K562 (cell line): ENCODE results near the gene DUS3L. TPM values are rescaled to one million over a fixed set of nuclear protein-coding genes. Genes with fewer than 3 reads are reported as not detected.

Experiments used
- ATAC-seq: fragments of 200-7000 bp; cut with Tn5 transposase; 3 replicates; pipeline ENCODE4 v1.9.1; 2020; ENCODE audit warnings: moderate library complexity
- BruUV-seq: library from RNA; stranded (reverse); fragments of 400-500 nt; replicated peaks from 2 replicates; lab custom pipeline; 2021; lab: Mats Ljungman, UMichigan
- CTCF ChIA-PET: fragments of 300-600 bp; formaldehyde crosslinking; extraction: SDS; loops from one replicate; lab custom pipeline; 2021; ENCODE audit warnings: low intra/inter-chr PET ratio; lab: Yijun Ruan, JAX
- POLR2A ChIA-PET: fragments of 300-600, 350-650 bp; sonication (Branson Sonifier 250); formaldehyde crosslinking; extraction: SDS; loops from one replicate; lab custom pipeline; 2021; ENCODE audit warnings: antibody characterized with exemption, inconsistent platforms; lab: Yijun Ruan, JAX
- DNase-seq, 4 experiments: peaks; one replicate each; pipeline versions ENCODE4 v3.0.0 to v3.0.0-alpha.2; 2011 to 2018; ENCODE audit warnings: low spot score in 3 of 4, mixed read lengths in 3 of 4; ENCODE audit errors: extremely low read depth in 1 of 4
- FAIRE-seq: peaks from 2 replicates; lab custom pipeline; 2011; peaks lifted over from hg19 to GRCh38; lab: Jason Lieb, UNC
- H2AFZ ChIP-seq: 2 replicates; pipeline ENCODE4 v1.6.0; 2011; ENCODE audit warnings: low read depth, low read length, control low read depth, inconsistent platforms
- H3K27ac ChIP-seq: fragments of 200-600 bp; 3 replicates; pipeline ENCODE4 v1.8.0; 2011; ENCODE audit warnings: low read depth, mild to moderate bottlenecking, control low read depth, inconsistent platforms, low read length, moderate library complexity, mixed read lengths; ENCODE audit errors: extremely low read depth
- H3K27me3 ChIP-seq, 2 experiments: fragments of 300-600 bp in 1 of 2; 2 replicates in 1 of 2; 3 replicates in 1 of 2; pipeline versions ENCODE4 v1.6.0 to v1.8.0; 2011; ENCODE audit warnings: inconsistent platforms in 2 of 2, low read length in 2 of 2, mild to moderate bottlenecking in 1 of 2, mixed read lengths in 1 of 2, moderate library complexity in 1 of 2; ENCODE audit not compliant: control insufficient read depth in 2 of 2, insufficient read depth in 2 of 2
- H3K36me3 ChIP-seq: fragments of 300-600 bp; 3 replicates; pipeline ENCODE4 v1.8.0; 2011; ENCODE audit warnings: mild to moderate bottlenecking, low read length, inconsistent platforms; ENCODE audit not compliant: control insufficient read depth, insufficient read depth
- H3K4me1 ChIP-seq, 2 experiments: fragments of 200-600 bp in 1 of 2; replicated peaks in 1 of 2; 2 replicates in 1 of 2; 3 replicates in 1 of 2; pipeline versions ENCODE4 v1.5.1 to v1.8.0; 2011; ENCODE audit warnings: inconsistent platforms in 2 of 2, low read length in 2 of 2, mild to moderate bottlenecking in 1 of 2, mixed read lengths in 1 of 2, moderate library complexity in 1 of 2; ENCODE audit not compliant: control insufficient read depth in 2 of 2, insufficient read depth in 2 of 2
- H3K4me2 ChIP-seq: 2 replicates; pipeline ENCODE4 v1.6.1; 2011; ENCODE audit warnings: low read length, control low read depth, inconsistent platforms, mixed read lengths; ENCODE audit not compliant: insufficient read depth
- H3K4me3 ChIP-seq: fragments of 200-600 bp; sonication (generic), shearing (Covaris generic); 2 replicates; pipeline ENCODE4 v1.5.1; 2016; ENCODE audit warnings: control low read depth, inconsistent platforms
- H3K79me2 ChIP-seq: fragments of 200-600 bp; 3 replicates; pipeline ENCODE4 v1.8.0; 2011; ENCODE audit warnings: low read length, inconsistent platforms; ENCODE audit not compliant: control insufficient read depth, insufficient read depth
- H3K9ac ChIP-seq, 2 experiments: 2 replicates each; pipeline versions ENCODE4 v1.6.0 to v1.6.1; 2011; ENCODE audit warnings: low read depth in 2 of 2, low read length in 2 of 2, control low read depth in 1 of 2, inconsistent platforms in 1 of 2, mild to moderate bottlenecking in 1 of 2, mixed read lengths in 1 of 2; ENCODE audit not compliant: insufficient read depth in 1 of 2
- H3K9me1 ChIP-seq: one replicate; pipeline ENCODE4 v1.6.0; 2011; ENCODE audit warnings: inconsistent platforms, mild to moderate bottlenecking, low read length, moderate library complexity; ENCODE audit not compliant: control insufficient read depth, insufficient read depth
- H3K9me3 ChIP-seq: replicated peaks from 2 replicates; pipeline ENCODE4 v1.5.1; 2011; ENCODE audit warnings: low read depth, low read length, inconsistent platforms; ENCODE audit not compliant: control insufficient read depth, insufficient read depth
- H4K20me1 ChIP-seq: replicated peaks from 2 replicates; pipeline ENCODE4 v1.6.1; 2011; ENCODE audit warnings: low read length, inconsistent platforms, mixed read lengths; ENCODE audit not compliant: control insufficient read depth, insufficient read depth
- ARID3A ChIP-seq: IDR thresholded peaks from 2 replicates; pipeline ENCODE4 v1.6.1; 2012; ENCODE audit warnings: low read depth, low read length, improper control_type of control experiment, borderline replicate concordance
- BCOR ChIP-seq: fragments of 450-650 bp; IDR thresholded peaks from 2 replicates; pipeline ENCODE4 v1.6.1; 2016
- CEBPB ChIP-seq: fragments of 450-650 bp; IDR thresholded peaks from 2 replicates; pipeline ENCODE4 v1.6.1; 2016; ENCODE audit warnings: missing genetic modification characterization, missing compliant biosample characterization
- EGR1 ChIP-seq: fragments of 450-650 bp; conservative IDR thresholded peaks from 2 replicates; pipeline ENCODE4 v1.6.1; 2017; ENCODE audit warnings: mild to moderate bottlenecking
- ID3 ChIP-seq, 2 experiments: fragments of 250-450 bp in 1 of 2; fragments of 450-650 bp in 1 of 2; sonication (Bioruptor Pico) in 1 of 2; IDR thresholded peaks; 2 replicates each; pipeline versions ENCODE4 v1.6.1 to v1.8.0; 2016 to 2021; ENCODE audit warnings: mild to moderate bottlenecking in 2 of 2, moderate library complexity in 2 of 2, missing compliant biosample characterization in 1 of 2, missing genetic modification characterization in 1 of 2
- KDM1A ChIP-seq, 2 experiments: fragments of 450-650 bp; IDR thresholded peaks; 2 replicates each; pipeline ENCODE4 v1.6.1; 2016; ENCODE audit warnings: mild to moderate bottlenecking in 2 of 2
- MBD1 ChIP-seq: fragments of 250-450 bp; sonication (Bioruptor Pico); IDR thresholded peaks from 2 replicates; pipeline ENCODE4 v1.8.0; 2022; ENCODE audit warnings: inconsistent platforms
- NFATC3 ChIP-seq: fragments of 450-650 bp; IDR thresholded peaks from 2 replicates; pipeline ENCODE4 v1.6.1; 2017; ENCODE audit warnings: mild to moderate bottlenecking
- POLR3A ChIP-seq: IDR thresholded peaks from 2 replicates; pipeline ENCODE4 v1.6.1; 2011; ENCODE audit warnings: borderline replicate concordance, mild to moderate bottlenecking, moderate library complexity; ENCODE audit not compliant: insufficient read length, insufficient read depth; ENCODE audit errors: extremely low read depth
- TCF7 ChIP-seq: sonication (generic); IDR thresholded peaks from 2 replicates; pipeline ENCODE4 v1.6.1; 2016; ENCODE audit warnings: antibody characterized with exemption, borderline replicate concordance
- THRB ChIP-seq: fragments of 450-650 bp; formaldehyde crosslinking; conservative IDR thresholded peaks from 2 replicates; pipeline ENCODE4 v1.4.0; 2022; ENCODE audit warnings: mild to moderate bottlenecking, missing genetic modification characterization
- TRIM28 ChIP-seq: fragments of 450-650 bp; IDR thresholded peaks from 2 replicates; pipeline ENCODE4 v1.6.1; 2017
- ZFP36 ChIP-seq: fragments of 150-350 bp; IDR thresholded peaks from 2 replicates; pipeline ENCODE4 v1.6.1; 2018; ENCODE audit warnings: low read length, low read depth; ENCODE audit not compliant: partially characterized antibody
- ZNF121 ChIP-seq: sonication (generic); formaldehyde crosslinking; conservative IDR thresholded peaks from 2 replicates; pipeline ENCODE4 v1.8.0; 2022; ENCODE audit warnings: missing genetic modification reagents
- ZNF324 ChIP-seq: fragments of 250-450 bp; sonication (Bioruptor Pico); IDR thresholded peaks from 2 replicates; pipeline ENCODE4 v1.4.0; 2020; ENCODE audit warnings: mild to moderate bottlenecking
- ZNF785 ChIP-seq: fragments of 250-450 bp; sonication (Bioruptor Pico); IDR thresholded peaks from 2 replicates; pipeline ENCODE4 v1.4.0; 2020; ENCODE audit warnings: mild to moderate bottlenecking
- WGBS: fragments of 100-300 bp; shearing (Covaris generic); methylation state at CpG from one replicate; pipeline ENCODE4 v1.1.6; 2016; ENCODE audit warnings: low coverage, mixed read lengths; ENCODE audit not compliant: insufficient coverage; ENCODE audit errors: missing lambda C conversion rate; 5-methylcytosine and 5-hydroxymethylcytosine counted together
- in situ Hi-C: fragments of 300-500 bp; cut with MboI; formaldehyde crosslinking; loops from 4 replicates; pipeline ENCODE4 v1.15.0; 2018; ENCODE audit warnings: inconsistent platforms, mixed read lengths
- intact Hi-C: fragments of 100-400 bp; cut with micrococcal nuclease; formaldehyde crosslinking; loops from 2 replicates; pipeline ENCODE4 v1.14.2; 2022
- polyA plus RNA-seq, 8 experiments: library from polyadenylated mRNA; depleted of rRNA in 4 of 8; stranded (reverse) in 5 of 8; unstranded in 3 of 8; fragments of >200 nt; fragmentation: Nextera tagmentation in 2 of 8; fragmentation: Illumina TruSeq in 1 of 8; extraction: Ambion mirVana in 2 of 8; extraction: Trizol in 1 of 8; gene quantifications; 2 replicates each; pipeline versions ENCODE4 v1.2.1 to v1.2.3, GENCODE V29; 2011 to 2014; ENCODE audit warnings: inconsistent platforms in 1 of 8, missing spikeins in 1 of 8
- total RNA-seq, 7 experiments: library from RNA; depleted of rRNA in 6 of 7; stranded (reverse); fragments of >200 nt in 6 of 7; fragmentation: Illumina TruSeq in 2 of 7; extraction: Trizol in 2 of 7; gene quantifications; 2 replicates each; pipeline versions ENCODE4 v1.2.1 to v1.2.3, GENCODE V29; 2011 to 2021; ENCODE audit warnings: low replicate concordance in 1 of 7

The DUS3L gene
- total and polyA plus RNA-seq, 9 of the 15 experiments (the other 6 are each of a cell fraction or from before 2014, with no cell fraction given) = 1.7 to 102 (median 77.5) TPM

GRCh38 chr19:5800361-5801270, 9.7 kb upstream of the DUS3L start:
- ATAC-seq = no peak
- in situ Hi-C loops = loop anchor here (5.0 kb wide), 2 partner anchors 92 to 222 kb away; no protein-coding TSS in a partner anchor
- TF ChIP-seq NFATC3 (no peak), ARID3A (no peak), POLR3A (no peak), THRB (CRISPR knock-in tag) (no peak), ZNF785 (CRISPR knock-in tag) (no peak), CEBPB (tag) (peak; percentile 55), ID3 (CRISPR knock-in tag; IDR thresholded peaks at IDR 0.05) (no peak), ID3 (tag; IDR thresholded peaks at IDR 0.05) (no peak), EGR1 (peak; percentile 34; the same call in 1 of the 2 replicates), ZNF324 (CRISPR knock-in tag) (no peak), TCF7 (no peak), BCOR (peak; percentile 72; the same call in 1 of the 2 replicates), ZNF121 (CRISPR knock-in tag) (peak; percentile 99), ZFP36 (peak; percentile 38), KDM1A (IDR thresholded peaks at IDR 0.05) (peak in 1 of 2 experiments; percentile 38; a peak in 1 of 4 replicates), MBD1 (CRISPR knock-in tag) (no peak), TRIM28 (no peak)

More at GRCh38 chr19:5800361-5801270, 9.7 kb upstream of the DUS3L start:
- POLR2A ChIA-PET = interaction anchor here (0.6 to 1.3 kb wide), 4 partner anchors 9 to 221 kb away, joined by 3 to 11 read pairs (median 4); partner anchors contain the start of genes DUS3L and NDUFA11
- no peak overlapping the region for H3K4me2 ChIP-seq
- no peak overlapping the region for H3K27ac ChIP-seq
- BruUV-seq = no TSS peak
- 61% methylated on average over 15 of the region's 17 CpGs for WGBS
- FAIRE-seq (no peak), DNase-seq (peak in 2 of 4 experiments; percentile 29 to 43)
- 0 out of 2 replicates have a peak, but pooled peaks cover 11% of the 10 kb centered on the region for H4K20me1 ChIP-seq
- CTCF ChIA-PET = no interaction called here
- no peak overlapping the region for H3K4me3 ChIP-seq
- H3K79me2 ChIP-seq = no peaks in the 10 kb centered on the region
- no peaks in the 10 kb centered on the region for H3K9me1 ChIP-seq
- H3K36me3 ChIP-seq = no peaks in the 10 kb centered on the region
- no peak overlapping the region for H2AFZ ChIP-seq
- peaks cover 36 to 74% of the 10 kb centered on the region in 2 experiments for H3K4me1 ChIP-seq
- H3K9me3 ChIP-seq = no peaks in the 10 kb centered on the region
- intact Hi-C loops = loop anchor here (5.0 to 10.0 kb wide), 2 partner anchors 184 to 222 kb away; no protein-coding TSS in a partner anchor
- no peaks in the 10 kb centered on the region for H3K27me3 ChIP-seq
- H3K9ac ChIP-seq = peak overlapping the region in 1 of 2 experiments; percentile 73; a peak in 2 of 4 replicates
